Testis (tissue), 3 donors: ENCODE data around the gene XAB2. TPM values are rescaled to one million over a fixed set of nuclear protein-coding genes. Genes with fewer than 3 reads are reported as not detected.

Source experiments
- DNase-seq: peaks from one replicate; pipeline ENCODE4 v3.0.0-alpha.2; 2019
- H3K27ac ChIP-seq, 2 donors: fragments of 200-600 bp; sonication (generic); one replicate each; pipeline ENCODE4 v1.5.1; 2019
- H3K27me3 ChIP-seq: fragments of 200-600 bp; sonication (generic); one replicate; pipeline ENCODE4 v1.5.1; 2019
- H3K36me3 ChIP-seq: fragments of 200-600 bp; sonication (generic); one replicate; pipeline ENCODE4 v1.5.1; 2017; ENCODE audit warnings: low read depth; ENCODE audit errors: missing control alignments
- H3K4me1 ChIP-seq: fragments of 200-600 bp; sonication (generic); one replicate; pipeline ENCODE4 v1.5.1; 2019
- H3K4me3 ChIP-seq, 2 donors: fragments of 200-600 bp; sonication (generic); one replicate each; pipeline ENCODE4 v1.5.1; 2017 to 2019
- H3K9me3 ChIP-seq: fragments of 200-600 bp; sonication (generic); one replicate; pipeline ENCODE4 v1.5.1; 2017
- CTCF ChIP-seq, 3 experiments: fragments of 450-650 bp in 2 of 3; fragments of 200-600 bp in 1 of 3; sonication (generic) in 1 of 3; IDR thresholded peaks; one replicate each; pipeline ENCODE4 v1.5.1; 2016 to 2019; ENCODE audit warnings: antibody characterized with exemption in 3 of 3, mild to moderate bottlenecking in 2 of 3, moderate library complexity in 1 of 3
- POLR2A ChIP-seq: fragments of 450-650 bp; IDR thresholded peaks from one replicate; pipeline ENCODE4 v1.6.1; 2017; ENCODE audit warnings: antibody characterized with exemption, mild to moderate bottlenecking, moderate library complexity
- WGBS, 2 donors: methylation state at CpG; one replicate each; pipeline ENCODE4 v1.1.5; 2018; 5-methylcytosine and 5-hydroxymethylcytosine counted together
- intact Hi-C: fragments of 100-400 bp; cut with DNase I; formaldehyde crosslinking; loops from one replicate; pipeline ENCODE4 v1.15.1; 2023; ENCODE audit warnings: low total_unique reads
- polyA plus RNA-seq: library from polyadenylated mRNA; stranded (reverse); fragments of 350-450 nt; fragmentation: Illumina TruSeq; extraction: RNeasy Lipid Tissue Mini Kit (QIAGEN cat#74804); gene quantifications from one replicate; pipeline ENCODE4 v1.2.3, GENCODE V29; 2014; ENCODE audit warnings: low read depth, low replicate concordance; ENCODE audit not compliant: insufficient read depth
- total RNA-seq, 2 donors: library from RNA; depleted of rRNA; stranded (reverse); fragments of >200 nt; gene quantifications; one replicate each; pipeline ENCODE4 v1.2.3, GENCODE V29; 2016

XAB2 gene
- total and polyA plus RNA-seq, 3 donors from 2014 or later: 90.3 to 128 (median 97.2) TPM

- Histone ChIP-seq H3K36me3 (no peaks in the 10 kb centered on the region), H3K27ac (no peak overlapping the region), H3K4me3 (peak overlapping the region in 1 of 2 donors; percentile 6), H3K4me1 (no peaks in the 10 kb centered on the region), H3K27me3 (no peaks in the 10 kb centered on the region), H3K9me3 (no peaks in the 10 kb centered on the region)
- intact Hi-C loops: loop anchor here (10.0 kb wide), 1 partner anchor 110 kb away; no protein-coding TSS in a partner anchor
- peak; percentile 80 for DNase-seq
- no peak for TF ChIP-seq CTCF (IDR thresholded peaks at IDR 0.05)
- no peak for TF ChIP-seq POLR2A
- WGBS, 2 donors: 45 to 50% methylated on average over 18 to 21 of the region's 21 CpGs
These were observed 45.0 kb upstream of the XAB2 start for GRCh38 chr19:7674010-7675005.

DNA sequence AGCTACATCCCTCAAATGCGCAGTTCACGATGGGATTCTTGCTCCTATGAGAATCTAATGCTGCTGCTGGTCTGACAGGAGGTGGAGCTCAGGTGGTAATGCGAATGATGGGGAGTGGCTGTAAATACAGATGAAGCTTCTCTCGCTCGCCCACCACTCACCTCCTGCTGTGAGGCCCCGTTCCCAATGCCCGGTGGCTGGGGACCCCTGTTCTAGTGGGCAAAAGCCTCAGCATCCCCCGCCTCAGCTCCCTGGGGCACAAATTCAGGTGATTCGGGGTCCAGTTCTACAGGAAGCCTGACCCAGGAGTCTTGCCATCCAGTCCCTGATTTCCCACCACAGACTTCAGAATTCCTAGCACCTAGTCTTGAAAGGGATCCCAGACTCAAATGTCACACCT, 43.2 kb upstream of the XAB2 start:
- Histone ChIP-seq H3K4me1 (no peaks in the 10 kb centered on the region), H3K27me3 (no peaks in the 10 kb centered on the region), H3K4me3 (no peak overlapping the region), H3K9me3 (no peaks in the 10 kb centered on the region), H3K36me3 (no peaks in the 10 kb centered on the region), H3K27ac (no peak overlapping the region)
- intact Hi-C loops: loop anchor here (10.0 kb wide), 1 partner anchor 108 kb away; no protein-coding TSS in a partner anchor
- 47 to 66% methylated on average over 9 of the region's 9 CpGs for WGBS, 2 donors
- TF ChIP-seq POLR2A: no peak
- DNase-seq: no peak

GRCh38 chr19:7670790-7671189, 41.4 kb upstream of the XAB2 start:
- intact Hi-C loops: loop anchor here (10.0 kb wide), 1 partner anchor 106 kb away; no protein-coding TSS in a partner anchor
- H3K27me3 ChIP-seq: no peaks in the 10 kb centered on the region
- no peak overlapping the region for H3K27ac ChIP-seq
- TF ChIP-seq POLR2A (no peak), CTCF (IDR thresholded peaks at IDR 0.05) (no peak)
- DNase-seq: no peak
- 23 to 29% methylated on average over 8 to 9 of the region's 9 CpGs for WGBS, 2 donors
- no peaks in the 10 kb centered on the region for H3K4me1 ChIP-seq
- H3K4me3 ChIP-seq: no peak overlapping the region
- H3K36me3 ChIP-seq: no peaks in the 10 kb centered on the region
- no peaks in the 10 kb centered on the region for H3K9me3 ChIP-seq

- H3K27ac ChIP-seq: no peak overlapping the region
- no peaks in the 10 kb centered on the region for H3K4me1 ChIP-seq
- H3K36me3 ChIP-seq: no peaks in the 10 kb centered on the region
- no peak for TF ChIP-seq POLR2A
- no peak for TF ChIP-seq CTCF (IDR thresholded peaks at IDR 0.05)
- WGBS, 2 donors: 0 to 2% methylated on average over 26 to 32 of the region's 43 CpGs
- H3K9me3 ChIP-seq: no peaks in the 10 kb centered on the region
- H3K4me3 ChIP-seq: peak overlapping the region; percentile 7 to 24
- peak; percentile 26 for DNase-seq
- H3K27me3 ChIP-seq: no peaks in the 10 kb centered on the region
- intact Hi-C loops: loop anchor here (10.0 kb wide), 1 partner anchor 105 kb away; no protein-coding TSS in a partner anchor
These were observed 40.9 kb upstream of the XAB2 start for GRCh38 chr19:7670150-7670783.

DNA sequence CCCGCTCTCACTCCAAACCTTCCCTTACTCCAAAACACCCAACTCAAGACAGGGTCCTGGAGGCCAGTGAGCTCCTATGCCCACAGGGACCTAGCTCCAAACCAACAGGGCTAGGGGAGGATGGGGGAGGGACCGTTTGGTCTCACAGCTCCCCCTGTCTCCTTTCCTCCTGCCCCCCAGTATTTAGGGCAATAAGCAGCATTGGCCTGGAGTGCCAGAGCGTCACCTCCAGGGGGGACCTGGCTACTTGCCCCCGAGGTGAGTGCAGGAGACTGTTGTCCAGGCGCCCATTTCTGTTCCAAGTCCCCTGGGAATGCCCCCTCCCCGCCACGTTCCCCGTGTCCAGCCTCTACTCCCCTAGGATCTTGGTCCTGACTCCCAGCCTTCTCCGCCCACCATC, 40.3 kb upstream of the XAB2 start:
- no peaks in the 10 kb centered on the region for H3K4me1 ChIP-seq
- H3K4me3 ChIP-seq: peak overlapping the region in 1 of 2 donors; percentile 7
- TF ChIP-seq CTCF (IDR thresholded peaks at IDR 0.05) (no peak), POLR2A (no peak)
- intact Hi-C loops: loop anchor here (10.0 kb wide), 1 partner anchor 105 kb away; no protein-coding TSS in a partner anchor
- H3K27me3 ChIP-seq: no peaks in the 10 kb centered on the region
- H3K9me3 ChIP-seq: no peaks in the 10 kb centered on the region
- no peak overlapping the region for H3K27ac ChIP-seq
- H3K36me3 ChIP-seq: no peaks in the 10 kb centered on the region
- 14 to 22% methylated on average over 8 to 9 of the region's 9 CpGs for WGBS, 2 donors
- no peak for DNase-seq
